ENCODE measurements around the gene KLHL30.
A peak's percentile ranks its signal among the peaks of the same experiment; 100 is the strongest.
"Not testable (repeated sequence)": the region's sequence is repeated elsewhere in the genome, so short reads cannot be mapped to it uniquely, and the experiment has no call there.

KLHL30 gene

GRCh38 chr2:238160206-238161129 lies 22.0 kb downstream of the KLHL30 start:
- DNase-seq (ENCODE audit: low read depth, low spot score): no peak

GRCh38 chr2:238161291-238162051 lies 23.0 kb downstream of the KLHL30 start:
- no peak for DNase-seq (ENCODE audit: low read depth, low spot score)

GRCh38 chr2:238162251-238162845 lies 23.9 kb downstream of the KLHL30 start:
- DNase-seq (ENCODE audit: low read depth, low spot score): no peak

GRCh38 chr2:238162846-238163441 lies 24.5 kb downstream of the KLHL30 start:
- DNase-seq (ENCODE audit: low read depth, low spot score): peak; percentile 71

- DNase-seq (ENCODE audit: low read depth, low spot score): peak; percentile 50
These were observed 25.2 kb downstream of the KLHL30 start for GRCh38 chr2:238163481-238164198.

- DNase-seq (ENCODE audit: low read depth, low spot score): no peak
These were observed 26.4 kb downstream of the KLHL30 start for GRCh38 chr2:238164906-238165287.

- no peak for DNase-seq (ENCODE audit: low read depth, low spot score)
These were observed 26.9 kb downstream of the KLHL30 start for GRCh38 chr2:238165288-238165921.

- DNase-seq (ENCODE audit: low read depth, low spot score): no peak
These were observed 28.2 kb downstream of the KLHL30 start for GRCh38 chr2:238166391-238167343.

GRCh38 chr2:238167344-238167715 lies 28.9 kb downstream of the KLHL30 start:
- DNase-seq (ENCODE audit: low read depth, low spot score): no peak

GRCh38 chr2:238167761-238168160 lies 29.3 kb downstream of the KLHL30 start:
- no peak for DNase-seq (ENCODE audit: low read depth, low spot score)

GRCh38 chr2:238168196-238169047 lies 30.0 kb downstream of the KLHL30 start:
- DNase-seq (ENCODE audit: low read depth, low spot score): no peak

GRCh38 chr2:238169048-238169707 lies 30.7 kb downstream of the KLHL30 start:
- peak; percentile 92 for DNase-seq (ENCODE audit: low read depth, low spot score)

GRCh38 chr2:238169708-238170251 lies 31.3 kb downstream of the KLHL30 start:
- DNase-seq (ENCODE audit: low read depth, low spot score): peak; percentile 88

GRCh38 chr2:238170386-238171071 lies 32.1 kb downstream of the KLHL30 start:
- DNase-seq (ENCODE audit: low read depth, low spot score): no peak

GRCh38 chr2:238171072-238171431 lies 32.6 kb downstream of the KLHL30 start:
- DNase-seq (ENCODE audit: low read depth, low spot score): not testable (repeated sequence)

GRCh38 chr2:238171575-238172187 lies 33.2 kb downstream of the KLHL30 start:
- no peak for DNase-seq (ENCODE audit: low read depth, low spot score)

GRCh38 chr2:238172439-238172838 lies 34.0 kb downstream of the KLHL30 start:
- no peak for DNase-seq (ENCODE audit: low read depth, low spot score)
